ENCODE measurements around the gene MPHOSPH9.

- no peak for TF ChIP-seq CTCF (IDR thresholded peaks at IDR 0.05)
- TF ChIP-seq POLR2AphosphoS5 (IDR thresholded peaks at IDR 0.05; ENCODE audit: low read depth, low read length): no peak
- TF ChIP-seq SIN3A (IDR thresholded peaks at IDR 0.05; ENCODE audit: borderline replicate concordance, insufficient read depth, low read depth, low read length): no peak
- TF ChIP-seq REST (IDR thresholded peaks at IDR 0.05; ENCODE audit: insufficient read depth in 1 of 2, low read depth in 2 of 2, low read length in 1 of 2): no peak
Observed at GRCh38 chr12:123163227-123163626, 69.7 kb downstream of the MPHOSPH9 start.
